ENCODE measurements around the gene RPP21. TPM values are rescaled to one million over a fixed set of nuclear protein-coding genes. Genes with fewer than 3 reads are reported as not detected.

RPP21 gene
- total RNA-seq, 4 donors from 2014 or later: 61.9 to 246 (median 87.5) TPM

- intact Hi-C loops (cut with DNase I; ENCODE audit: low total_unique reads) (no loop called here), in situ Hi-C loops (cut with MboI; ENCODE audit: low pct_ligation_motif_present in 1 of 4, low pct_unique_long_range_greater_than_20kb in 1 of 4, low sequenced_read_pairs in 3 of 4) (no loop called here)
- TF ChIP-seq POLR2A (IDR thresholded peaks at IDR 0.05): no peak
- TF ChIP-seq EP300 (IDR thresholded peaks at IDR 0.05; ENCODE audit: low read depth): no peak
- TF ChIP-seq POLR2AphosphoS5 (IDR thresholded peaks at IDR 0.05): no peak
- TF ChIP-seq, protein P1, sequence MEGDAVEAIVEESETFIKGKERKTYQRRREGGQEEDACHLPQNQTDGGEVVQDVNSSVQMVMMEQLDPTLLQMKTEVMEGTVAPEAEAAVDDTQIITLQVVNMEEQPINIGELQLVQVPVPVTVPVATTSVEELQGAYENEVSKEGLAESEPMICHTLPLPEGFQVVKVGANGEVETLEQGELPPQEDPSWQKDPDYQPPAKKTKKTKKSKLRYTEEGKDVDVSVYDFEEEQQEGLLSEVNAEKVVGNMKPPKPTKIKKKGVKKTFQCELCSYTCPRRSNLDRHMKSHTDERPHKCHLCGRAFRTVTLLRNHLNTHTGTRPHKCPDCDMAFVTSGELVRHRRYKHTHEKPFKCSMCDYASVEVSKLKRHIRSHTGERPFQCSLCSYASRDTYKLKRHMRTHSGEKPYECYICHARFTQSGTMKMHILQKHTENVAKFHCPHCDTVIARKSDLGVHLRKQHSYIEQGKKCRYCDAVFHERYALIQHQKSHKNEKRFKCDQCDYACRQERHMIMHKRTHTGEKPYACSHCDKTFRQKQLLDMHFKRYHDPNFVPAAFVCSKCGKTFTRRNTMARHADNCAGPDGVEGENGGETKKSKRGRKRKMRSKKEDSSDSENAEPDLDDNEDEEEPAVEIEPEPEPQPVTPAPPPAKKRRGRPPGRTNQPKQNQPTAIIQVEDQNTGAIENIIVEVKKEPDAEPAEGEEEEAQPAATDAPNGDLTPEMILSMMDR (IDR thresholded peaks at IDR 0.05): no peak
- Histone ChIP-seq H3K4me1 (peaks cover 0 to 42% (median 2%) of the 10 kb centered on the region in 4 donors), H3K4me3 (no peak overlapping the region), H3K36me3 (peaks cover 0 to 8% (median 3%) of the 10 kb centered on the region in 4 donors), H3K9me3 (no peaks in the 10 kb centered on the region), H3K27me3 (no peaks in the 10 kb centered on the region), H3K27ac (peak overlapping the region in 3 of 4 donors; percentile 14 to 46 (median 18))
- 25 to 40% methylated on average over 4 to 6 of the region's 6 CpGs for WGBS, 2 donors (ENCODE audit: low coverage in 1 of 2)
- DNase-seq: no peak
Observed at GRCh38 chr6:30317913-30318589, 26.9 kb upstream of the RPP21 start.

- no peak for DNase-seq
- WGBS, 2 donors (ENCODE audit: low coverage in 1 of 2): 90 to 100% methylated on average over 1 of the region's 1 CpG
- Histone ChIP-seq H3K4me3 (no peak overlapping the region), H3K27me3 (no peaks in the 10 kb centered on the region), H3K27ac (no peak overlapping the region), H3K4me1 (peaks cover 0 to 52% (median 5%) of the 10 kb centered on the region in 4 donors), H3K36me3 (no peaks in the 10 kb centered on the region), H3K9me3 (no peaks in the 10 kb centered on the region)
- TF ChIP-seq POLR2A (IDR thresholded peaks at IDR 0.05) (no peak), EP300 (IDR thresholded peaks at IDR 0.05; ENCODE audit: low read depth) (no peak)
- TF ChIP-seq, protein P1 (IDR thresholded peaks at IDR 0.05): no peak
- in situ Hi-C loops (cut with MboI; ENCODE audit: low pct_ligation_motif_present in 1 of 4, low pct_unique_long_range_greater_than_20kb in 1 of 4, low sequenced_read_pairs in 3 of 4) (no loop called here), intact Hi-C loops (cut with DNase I; ENCODE audit: low total_unique reads) (no loop called here)
Observed at GRCh38 chr6:30319146-30319835, 25.7 kb upstream of the RPP21 start.

GRCh38 chr6:30321692-30322388, 23.1 kb upstream of the RPP21 start:
- Histone ChIP-seq H3K4me3 (no peak overlapping the region), H3K4me1 (peaks cover 9 to 65% (median 16%) of the 10 kb centered on the region in 4 donors), H3K36me3 (no peaks in the 10 kb centered on the region), H3K27me3 (no peaks in the 10 kb centered on the region), H3K9me3 (no peaks in the 10 kb centered on the region), H3K27ac (no peak overlapping the region)
- no peak for DNase-seq
- WGBS, 2 donors (ENCODE audit: low coverage in 1 of 2): 88 to 91% methylated on average over 3 to 6 of the region's 6 CpGs
- intact Hi-C loops (cut with DNase I; ENCODE audit: low total_unique reads): no loop called here
- TF ChIP-seq, protein P1 (IDR thresholded peaks at IDR 0.05): no peak
- TF ChIP-seq POLR2AphosphoS5 (IDR thresholded peaks at IDR 0.05) (no peak), EP300 (IDR thresholded peaks at IDR 0.05; ENCODE audit: low read depth) (no peak), POLR2A (IDR thresholded peaks at IDR 0.05) (no peak)
- in situ Hi-C loops (cut with MboI; ENCODE audit: low pct_ligation_motif_present in 1 of 4, low pct_unique_long_range_greater_than_20kb in 1 of 4, low sequenced_read_pairs in 3 of 4): no loop called here

All from transverse colon (tissue), 4 donors.